Measurements from ENCODE around the gene KCNK17. TPM values are rescaled to one million over a fixed set of nuclear protein-coding genes. Genes with fewer than 3 reads are reported as not detected.

Gene KCNK17
- total and polyA plus RNA-seq, 8 donors: 0.15 to 1.1 (median 0.57) TPM; not detected in 4

DNA sequence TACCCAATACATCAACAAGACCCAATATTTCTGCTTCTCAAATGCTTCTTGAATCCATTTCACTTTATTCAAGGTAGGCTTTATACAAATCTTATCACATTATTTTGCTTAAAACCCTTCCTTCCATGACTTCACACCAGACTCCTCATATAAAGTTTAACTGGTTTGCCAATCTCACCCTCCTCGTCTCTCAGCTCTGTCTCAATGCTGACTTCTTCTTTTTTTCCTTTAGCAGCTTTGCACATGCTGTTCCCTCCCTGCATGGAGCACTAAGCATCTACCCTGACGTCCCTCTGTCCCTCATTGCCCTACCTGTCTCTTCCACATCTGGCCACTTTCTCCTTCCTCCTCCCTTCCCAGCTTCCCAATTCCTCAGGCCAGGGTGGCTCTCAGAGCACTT, 31.4 kb downstream of the KCNK17 start:
- TF ChIP-seq POLR2AphosphoS5 (IDR thresholded peaks at IDR 0.05) (no peak), POLR2A (IDR thresholded peaks at IDR 0.05) (no peak), EP300 (IDR thresholded peaks at IDR 0.05) (no peak)
- TF ChIP-seq, protein P1, sequence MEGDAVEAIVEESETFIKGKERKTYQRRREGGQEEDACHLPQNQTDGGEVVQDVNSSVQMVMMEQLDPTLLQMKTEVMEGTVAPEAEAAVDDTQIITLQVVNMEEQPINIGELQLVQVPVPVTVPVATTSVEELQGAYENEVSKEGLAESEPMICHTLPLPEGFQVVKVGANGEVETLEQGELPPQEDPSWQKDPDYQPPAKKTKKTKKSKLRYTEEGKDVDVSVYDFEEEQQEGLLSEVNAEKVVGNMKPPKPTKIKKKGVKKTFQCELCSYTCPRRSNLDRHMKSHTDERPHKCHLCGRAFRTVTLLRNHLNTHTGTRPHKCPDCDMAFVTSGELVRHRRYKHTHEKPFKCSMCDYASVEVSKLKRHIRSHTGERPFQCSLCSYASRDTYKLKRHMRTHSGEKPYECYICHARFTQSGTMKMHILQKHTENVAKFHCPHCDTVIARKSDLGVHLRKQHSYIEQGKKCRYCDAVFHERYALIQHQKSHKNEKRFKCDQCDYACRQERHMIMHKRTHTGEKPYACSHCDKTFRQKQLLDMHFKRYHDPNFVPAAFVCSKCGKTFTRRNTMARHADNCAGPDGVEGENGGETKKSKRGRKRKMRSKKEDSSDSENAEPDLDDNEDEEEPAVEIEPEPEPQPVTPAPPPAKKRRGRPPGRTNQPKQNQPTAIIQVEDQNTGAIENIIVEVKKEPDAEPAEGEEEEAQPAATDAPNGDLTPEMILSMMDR (IDR thresholded peaks at IDR 0.05): no peak
- intact Hi-C loops (cut with DNase I; ENCODE audit: low total_unique reads): no loop called here
- H3K27me3 ChIP-seq: peaks cover 0 to 20% (median 0%) of the 10 kb centered on the region in 3 donors
- no peaks in the 10 kb centered on the region for H3K9me3 ChIP-seq
- H3K4me1 ChIP-seq: peaks cover 0 to 14% (median 12%) of the 10 kb centered on the region in 4 donors
- no peak overlapping the region for H3K4me3 ChIP-seq
- 39 to 80% (median 62%) methylated on average over 2 of the region's 2 CpGs for WGBS, 5 donors
- DNase-seq: no peak
- no peak overlapping the region for H3K27ac ChIP-seq
- H3K36me3 ChIP-seq: no peaks in the 10 kb centered on the region

DNA sequence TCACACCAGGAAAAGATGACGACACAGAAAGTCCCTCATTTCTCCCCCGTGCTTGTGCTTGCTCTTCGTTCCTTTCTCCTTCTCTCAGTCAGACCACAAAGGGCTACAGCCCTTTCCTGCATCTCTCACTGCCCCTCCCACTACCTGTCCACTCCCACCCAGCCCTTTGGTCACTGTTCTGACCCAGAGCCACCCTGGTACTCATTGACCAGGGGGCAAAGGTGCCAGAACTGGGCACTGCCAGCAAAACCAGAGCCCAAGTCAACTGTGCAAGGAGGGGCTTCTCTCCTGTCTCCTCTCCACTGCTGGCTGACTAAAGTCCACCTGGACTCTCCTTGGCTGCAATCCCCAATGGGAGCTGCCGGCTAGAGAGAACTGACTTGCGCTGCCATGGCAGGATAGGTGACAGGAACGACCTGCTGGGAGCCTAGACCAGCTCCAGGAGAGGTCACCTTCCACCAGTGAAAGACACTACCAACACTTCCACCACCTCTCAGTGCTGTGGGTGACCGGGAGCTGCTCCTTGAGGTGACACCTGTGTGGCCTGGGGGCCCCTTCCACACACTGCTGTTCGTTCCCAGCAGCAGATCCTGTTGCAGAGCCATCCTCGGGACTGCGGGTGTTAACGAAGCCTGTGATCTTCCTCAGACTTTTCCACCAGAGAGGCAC, 32.8 kb downstream of the KCNK17 start:
- H3K36me3 ChIP-seq: no peaks in the 10 kb centered on the region
- DNase-seq: peak in 1 of 2 donors; percentile 49
- peak overlapping the region in 3 of 5 donors; percentile 61 to 84 (median 82) for H3K27ac ChIP-seq
- WGBS, 5 donors: 61 to 73% (median 64%) methylated on average over 10 to 11 of the region's 11 CpGs
- H3K9me3 ChIP-seq: no peaks in the 10 kb centered on the region
- intact Hi-C loops (cut with DNase I; ENCODE audit: low total_unique reads): no loop called here
- TF ChIP-seq POLR2A (IDR thresholded peaks at IDR 0.05) (no peak), POLR2AphosphoS5 (IDR thresholded peaks at IDR 0.05) (no peak), EP300 (IDR thresholded peaks at IDR 0.05) (no peak)
- TF ChIP-seq, protein P1 (IDR thresholded peaks at IDR 0.05): no peak
- H3K27me3 ChIP-seq: peaks cover 0 to 20% (median 0%) of the 10 kb centered on the region in 3 donors
- H3K4me3 ChIP-seq: no peak overlapping the region
- peaks cover 0 to 14% (median 12%) of the 10 kb centered on the region in 4 donors for H3K4me1 ChIP-seq

DNA sequence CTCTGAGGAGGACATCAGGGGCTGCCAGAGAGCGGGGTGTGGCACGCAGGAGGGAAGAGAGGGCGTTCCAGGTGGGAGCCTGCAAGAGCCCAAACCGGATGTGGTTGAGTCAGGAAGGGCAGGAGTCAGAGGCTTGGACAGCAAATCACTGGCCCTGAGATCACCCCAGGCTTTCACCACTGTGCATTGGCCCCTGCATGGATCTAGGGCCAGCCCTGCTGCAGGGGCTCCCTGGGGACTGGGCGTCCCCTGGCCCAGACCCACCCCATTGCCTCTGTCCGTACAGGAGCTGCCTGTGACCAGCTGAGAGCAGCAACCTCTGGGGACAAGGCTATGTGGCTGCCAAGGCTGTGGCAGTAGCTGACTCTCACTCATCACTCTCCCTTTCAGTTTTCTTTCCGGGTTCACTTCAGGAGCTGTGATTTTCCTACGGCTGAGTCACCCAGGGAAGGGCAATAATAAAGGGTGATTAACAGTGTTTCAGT, 33.9 kb downstream of the KCNK17 start:
- Histone ChIP-seq H3K4me3 (no peak overlapping the region), H3K4me1 (peaks cover 0 to 14% (median 12%) of the 10 kb centered on the region in 4 donors), H3K36me3 (no peaks in the 10 kb centered on the region), H3K27me3 (peaks cover 0 to 20% (median 0%) of the 10 kb centered on the region in 3 donors), H3K27ac (peak overlapping the region; percentile 61 to 84 (median 69)), H3K9me3 (no peaks in the 10 kb centered on the region)
- intact Hi-C loops (cut with DNase I; ENCODE audit: low total_unique reads): no loop called here
- no peak for TF ChIP-seq EP300 (IDR thresholded peaks at IDR 0.05)
- TF ChIP-seq POLR2AphosphoS5 (IDR thresholded peaks at IDR 0.05): peak in 1 of 3 donors; percentile 24
- TF ChIP-seq, protein P1 (IDR thresholded peaks at IDR 0.05): no peak
- peak; percentile 60 to 87 for DNase-seq
- WGBS, 5 donors: 24 to 36% (median 32%) methylated on average over 8 of the region's 8 CpGs

DNA sequence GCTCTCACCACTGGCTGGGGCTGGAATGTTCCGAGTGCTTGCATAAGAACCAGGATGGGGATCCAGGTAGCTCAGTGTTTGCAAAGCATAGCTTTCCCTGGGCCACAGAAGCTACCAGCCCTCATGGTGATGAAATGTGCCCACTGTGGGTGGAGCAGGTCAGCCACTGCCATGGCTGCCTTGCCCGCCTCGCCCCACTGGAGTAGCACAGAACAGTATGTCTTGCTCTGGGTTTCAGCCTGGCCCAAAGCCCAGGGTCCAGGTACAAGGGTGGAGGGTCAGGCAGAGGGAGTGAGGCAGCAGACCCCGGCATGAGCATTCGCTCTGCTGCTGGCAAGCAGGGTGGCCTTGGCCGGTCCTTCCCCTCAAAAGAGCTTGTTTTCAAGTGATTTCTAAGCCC, 34.7 kb downstream of the KCNK17 start:
- intact Hi-C loops (cut with DNase I; ENCODE audit: low total_unique reads): no loop called here
- Histone ChIP-seq H3K4me1 (peaks cover 0 to 14% (median 12%) of the 10 kb centered on the region in 4 donors), H3K9me3 (no peaks in the 10 kb centered on the region), H3K4me3 (no peak overlapping the region), H3K36me3 (no peaks in the 10 kb centered on the region), H3K27me3 (peaks cover 0 to 20% (median 0%) of the 10 kb centered on the region in 3 donors), H3K27ac (peak overlapping the region; percentile 61 to 84 (median 69))
- peak in 1 of 2 donors; percentile 36 for DNase-seq
- TF ChIP-seq POLR2AphosphoS5 (IDR thresholded peaks at IDR 0.05) (no peak), POLR2A (IDR thresholded peaks at IDR 0.05) (no peak)
- 85 to 94% (median 88%) methylated on average over 2 to 6 of the region's 6 CpGs for WGBS, 5 donors

All from stomach (tissue), 9 donors.